Measurements from ENCODE around the gene AAGAB.
"Not testable (repeated sequence)": the region's sequence is repeated elsewhere in the genome, so short reads cannot be mapped to it uniquely, and the experiment has no call there.

The AAGAB gene, protein sequence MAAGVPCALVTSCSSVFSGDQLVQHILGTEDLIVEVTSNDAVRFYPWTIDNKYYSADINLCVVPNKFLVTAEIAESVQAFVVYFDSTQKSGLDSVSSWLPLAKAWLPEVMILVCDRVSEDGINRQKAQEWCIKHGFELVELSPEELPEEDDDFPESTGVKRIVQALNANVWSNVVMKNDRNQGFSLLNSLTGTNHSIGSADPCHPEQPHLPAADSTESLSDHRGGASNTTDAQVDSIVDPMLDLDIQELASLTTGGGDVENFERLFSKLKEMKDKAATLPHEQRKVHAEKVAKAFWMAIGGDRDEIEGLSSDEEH

DNA sequence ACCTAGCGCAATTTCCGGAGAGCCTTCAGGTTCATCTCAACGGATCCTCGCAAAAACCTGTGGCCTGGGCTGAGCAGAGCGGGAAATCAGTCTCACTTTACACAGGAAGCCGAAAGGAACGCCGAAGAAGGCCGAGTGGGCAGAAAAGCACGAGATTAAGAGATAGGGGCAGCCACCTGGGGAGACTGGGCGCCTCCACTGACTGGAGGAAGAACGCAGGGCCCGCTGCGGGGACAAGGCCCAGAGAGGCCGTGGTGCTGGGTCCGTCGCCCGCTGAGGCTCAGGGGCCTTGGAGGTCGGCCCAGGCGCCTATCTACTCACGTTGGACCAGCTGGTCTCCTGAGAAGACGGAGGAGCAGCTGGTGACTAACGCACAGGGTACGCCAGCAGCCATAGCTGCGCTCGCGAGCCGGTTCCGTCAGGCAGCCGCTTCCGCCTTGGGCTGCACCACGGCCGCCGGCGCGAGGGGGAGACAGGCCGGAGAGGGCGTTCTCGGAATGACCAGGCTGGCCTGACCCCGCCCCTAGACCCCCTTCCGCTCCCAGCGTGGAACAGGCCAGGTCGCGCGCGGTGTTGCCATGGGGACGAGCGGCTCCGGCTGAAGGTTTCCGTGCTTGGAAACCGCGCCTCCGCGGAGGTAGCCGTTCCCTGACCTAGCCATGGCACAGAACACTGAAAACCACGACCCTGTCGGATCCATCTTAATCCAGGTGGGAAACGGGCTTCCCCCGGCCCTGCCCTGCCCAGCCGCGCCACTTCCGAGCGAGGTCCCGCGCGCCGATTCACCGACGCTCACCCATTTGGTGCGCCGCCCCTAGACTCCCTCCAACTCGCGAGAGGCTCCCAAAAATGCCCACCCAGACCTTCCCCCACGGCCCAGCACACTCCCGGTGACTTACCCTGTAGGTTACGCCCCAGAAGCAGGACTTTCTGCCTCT is at the start of gene AAGAB, which contains the start of gene IQCH:
Gene AAGAB, minus strand, starts transcription at position 424 of the 938 bp plus-strand sequence. Its CDS starts 30 bp downstream, at position 394.
Gene IQCH, plus strand, starts transcription at position 549 of the 938 bp plus-strand sequence. Its CDS starts 111 bp downstream, at position 660.
- DNase-seq, result peak; percentile 96

DNA sequence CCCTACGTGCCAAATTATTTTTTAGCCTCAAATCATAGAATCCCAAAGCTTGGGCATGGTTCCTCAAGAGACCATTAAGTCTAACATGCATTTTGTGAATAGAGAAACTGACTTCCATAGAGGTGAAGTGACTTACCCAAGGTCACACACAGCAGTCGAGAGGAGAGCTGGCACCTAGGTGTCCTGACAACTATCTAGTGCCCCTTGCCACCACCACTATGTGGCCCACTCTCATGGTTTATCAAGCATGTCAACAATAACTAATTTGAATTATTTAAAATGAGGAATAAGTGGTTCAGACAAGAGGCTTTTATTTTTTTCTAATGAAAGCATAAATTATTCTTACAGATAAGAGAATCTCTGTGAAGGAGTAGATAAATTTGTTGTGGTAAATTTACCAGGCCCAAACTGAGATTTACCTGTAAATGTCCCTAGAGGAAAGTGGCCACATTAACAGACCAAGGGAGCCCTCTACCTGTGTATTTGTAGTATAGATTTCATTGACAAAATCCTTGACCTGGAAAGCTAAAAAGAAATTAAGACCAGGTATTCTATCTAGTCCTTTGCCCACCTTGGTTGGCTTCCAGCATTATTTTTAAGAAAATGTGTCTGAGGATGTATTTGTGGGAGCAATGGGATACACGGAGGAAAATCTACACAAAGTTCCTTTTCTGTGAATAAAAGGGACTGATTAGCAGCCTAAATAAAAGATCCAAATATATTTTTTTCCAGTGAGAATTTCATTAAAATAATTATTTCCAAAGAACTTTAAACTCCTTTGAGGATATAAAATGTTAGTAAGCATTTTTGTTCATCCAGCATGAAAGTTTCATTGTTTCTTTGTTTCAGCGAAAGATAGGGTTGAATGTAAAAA is 49.3 kb upstream of the AAGAB start:
- DNase-seq, result no peak

DNA sequence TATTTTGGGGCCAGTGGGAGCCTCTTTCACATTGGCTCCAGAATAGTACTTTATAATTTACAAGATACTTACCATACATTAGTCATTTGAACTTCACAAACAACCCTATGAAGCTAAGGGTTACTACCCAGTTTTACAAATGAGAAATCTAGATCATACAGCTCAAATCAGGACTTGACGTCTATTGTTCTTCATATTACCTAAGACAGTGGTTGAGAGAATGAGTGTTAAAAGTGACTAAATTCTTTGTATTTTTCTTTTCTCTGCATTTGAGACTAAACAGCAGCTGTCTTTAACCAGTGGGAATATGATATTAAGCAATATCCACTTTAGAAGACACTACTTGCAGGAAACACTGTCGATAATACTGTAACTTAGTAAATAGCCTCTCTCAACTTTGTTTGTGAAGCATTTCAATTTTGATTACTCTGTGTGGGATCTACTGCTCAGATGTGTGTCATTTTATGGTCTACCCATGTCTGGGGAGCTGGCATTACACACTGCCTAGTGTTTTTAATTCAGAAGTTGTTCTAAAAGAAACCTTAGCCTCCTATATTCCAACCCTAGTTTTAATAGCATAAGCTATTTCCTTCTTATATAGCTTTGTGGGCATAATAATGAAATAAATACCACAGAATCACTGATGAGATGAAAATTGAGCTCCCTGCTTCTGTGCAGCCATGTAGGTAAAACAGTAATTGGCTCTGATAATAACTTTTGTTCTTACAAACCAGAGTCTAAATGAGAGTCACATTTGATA is 46.0 kb upstream of the AAGAB start:
- DNase-seq, result no peak

DNA sequence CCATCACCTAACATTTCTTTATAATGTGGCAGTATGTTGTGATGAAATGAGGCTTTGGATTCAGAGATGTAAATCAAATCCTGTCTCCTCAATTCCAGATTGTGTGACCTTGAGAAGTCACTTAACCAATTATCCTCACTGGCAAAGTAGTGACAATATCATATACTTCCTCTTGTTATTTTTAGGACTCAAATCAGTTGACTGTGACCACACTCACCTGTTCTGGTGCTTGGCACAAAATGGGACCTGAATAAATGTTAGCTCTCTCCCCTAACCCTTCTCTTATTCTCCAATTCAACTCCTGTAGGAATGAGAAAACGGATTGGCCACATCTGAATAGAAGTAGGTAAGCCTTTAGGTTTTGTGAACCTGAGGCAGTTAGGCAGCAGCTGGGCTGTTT is 42.2 kb upstream of the AAGAB start:
- no peak for DNase-seq

DNA sequence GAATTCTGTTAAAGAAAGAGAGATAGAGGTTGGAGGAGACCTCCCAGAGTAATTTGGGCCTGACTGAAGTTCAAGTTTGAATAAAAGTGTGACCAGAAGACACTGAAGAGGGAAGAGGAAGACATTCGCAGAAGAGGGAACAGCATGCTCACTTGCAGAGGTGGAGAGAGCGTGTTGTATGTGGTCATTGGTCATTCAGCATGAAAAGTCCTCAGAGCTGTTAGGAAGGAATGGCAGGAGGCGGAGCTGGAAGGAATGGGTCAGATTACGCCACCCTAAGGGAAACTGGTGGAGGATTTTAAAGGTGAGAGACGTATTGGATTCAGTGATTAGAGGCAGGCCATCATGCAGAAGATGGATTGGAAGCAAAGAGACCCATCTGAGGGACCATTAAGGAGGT is 41.7 kb upstream of the AAGAB start:
- DNase-seq, result no peak

DNA sequence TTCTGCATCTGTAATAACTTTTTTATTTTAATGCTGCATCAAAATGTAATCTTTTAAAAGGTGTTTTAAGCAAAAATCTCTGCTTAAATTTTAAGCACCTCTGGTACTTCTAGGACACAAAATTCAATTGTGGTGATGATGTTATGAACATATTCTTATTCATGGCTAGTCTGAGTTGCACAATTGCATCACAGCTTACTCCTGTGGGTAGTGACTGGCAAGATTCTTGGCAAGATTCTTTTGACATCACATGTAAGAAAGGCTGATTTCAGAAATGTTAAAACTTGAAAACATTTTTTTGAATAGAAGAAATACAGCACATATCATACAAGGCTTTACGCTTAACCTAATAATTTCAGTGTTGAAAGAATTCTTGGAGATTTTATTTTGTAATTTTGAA is 35.9 kb upstream of the AAGAB start:
- no peak for DNase-seq

DNA sequence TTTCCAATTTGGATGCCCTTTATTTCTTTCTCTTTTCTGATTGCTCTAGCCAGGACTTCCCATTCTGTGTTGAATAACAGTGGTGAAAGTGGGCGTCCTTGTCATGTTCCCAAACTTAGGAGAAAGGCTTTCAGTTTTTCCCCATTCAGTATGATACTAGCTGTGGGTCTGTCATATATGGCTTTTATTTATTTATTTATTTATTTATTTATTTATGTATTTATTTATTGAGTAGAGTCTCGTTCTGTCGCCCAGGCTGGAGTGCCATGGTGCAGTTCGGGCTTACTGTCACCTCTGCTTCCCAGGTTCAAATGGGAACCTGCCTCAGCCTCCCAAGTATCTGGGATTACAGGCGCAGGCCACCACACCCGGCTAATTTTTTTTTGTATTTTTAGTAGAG is 31.9 kb upstream of the AAGAB start:
- not testable (repeated sequence) for DNase-seq

DNA sequence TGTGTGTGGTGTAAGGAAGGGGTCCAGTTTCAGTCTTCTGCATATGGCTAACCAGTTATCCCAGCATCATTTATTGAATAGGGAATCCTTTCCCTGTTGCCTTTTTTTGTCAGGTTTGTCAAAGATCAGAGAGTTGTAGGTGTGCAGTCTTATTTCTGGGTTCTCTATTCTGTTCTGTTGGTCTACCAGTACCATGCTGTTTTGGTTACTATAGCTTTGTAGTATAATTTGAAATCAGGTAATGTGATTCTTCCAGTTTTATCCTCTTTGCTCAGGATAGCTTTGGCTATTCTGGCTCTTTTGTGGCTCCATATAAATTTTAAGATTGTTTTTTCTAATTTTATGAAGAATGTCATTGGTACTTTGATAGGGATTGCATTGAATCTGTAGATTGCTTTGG is 31.2 kb upstream of the AAGAB start:
- not testable (repeated sequence) for DNase-seq

DNA sequence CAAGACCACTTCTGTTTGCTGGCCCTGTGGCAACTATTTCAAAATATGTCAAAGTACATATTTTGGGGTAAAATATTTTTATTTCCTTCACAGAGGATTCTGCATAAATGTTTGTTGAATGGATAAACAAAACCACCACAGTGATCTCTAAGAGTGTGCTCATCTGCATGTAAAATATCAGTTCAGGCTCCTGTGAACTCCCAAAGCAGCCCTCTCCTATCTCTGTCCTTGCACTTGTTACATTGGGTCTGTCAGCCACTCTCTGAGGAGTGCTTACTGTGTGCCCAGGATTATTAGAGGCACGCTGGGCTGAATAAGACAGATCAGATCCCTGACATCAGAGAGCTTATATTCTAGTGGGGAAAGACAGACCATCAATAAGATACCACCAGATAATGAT is 27.3 kb upstream of the AAGAB start:
- no peak for DNase-seq

DNA sequence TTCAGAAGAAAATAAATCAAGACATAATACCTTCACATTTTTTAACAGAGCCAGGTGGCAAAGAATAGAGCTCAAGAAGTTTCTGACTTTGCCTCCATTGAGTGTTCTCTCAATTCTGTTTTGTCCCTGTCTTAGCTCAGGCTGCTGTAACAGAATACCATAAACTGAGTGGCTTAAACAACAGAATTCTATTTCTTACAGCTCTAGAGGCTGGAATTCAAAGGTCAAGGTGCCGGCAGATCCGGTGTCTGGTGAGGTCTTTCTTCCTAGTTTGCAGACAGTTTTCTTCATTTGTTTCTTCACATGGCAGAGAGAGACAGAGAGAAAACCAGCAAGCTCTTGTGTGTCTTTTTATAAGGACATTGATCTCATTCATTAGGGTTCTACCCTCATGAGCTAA is 25.8 kb upstream of the AAGAB start:
- no peak for DNase-seq

DNA sequence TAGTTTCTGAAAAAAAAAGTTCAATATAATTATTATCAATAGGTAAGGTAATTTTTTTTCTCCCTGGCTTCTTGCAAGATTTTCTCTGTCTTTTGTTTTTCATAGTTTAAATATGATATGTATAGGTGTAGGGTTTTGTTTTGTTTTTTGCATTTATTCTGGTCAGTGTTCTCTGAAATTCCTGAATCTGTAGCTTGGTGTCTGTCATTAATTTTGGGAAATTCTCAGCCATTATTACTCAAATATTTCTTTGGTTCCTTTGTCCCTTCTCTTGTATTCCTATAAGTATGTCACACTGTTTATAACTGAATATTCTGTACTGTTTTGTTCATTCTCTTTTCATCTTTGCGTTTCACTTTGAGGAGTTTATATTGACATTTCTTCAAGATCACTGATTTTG is 22.2 kb upstream of the AAGAB start:
- DNase-seq, result no peak

DNA sequence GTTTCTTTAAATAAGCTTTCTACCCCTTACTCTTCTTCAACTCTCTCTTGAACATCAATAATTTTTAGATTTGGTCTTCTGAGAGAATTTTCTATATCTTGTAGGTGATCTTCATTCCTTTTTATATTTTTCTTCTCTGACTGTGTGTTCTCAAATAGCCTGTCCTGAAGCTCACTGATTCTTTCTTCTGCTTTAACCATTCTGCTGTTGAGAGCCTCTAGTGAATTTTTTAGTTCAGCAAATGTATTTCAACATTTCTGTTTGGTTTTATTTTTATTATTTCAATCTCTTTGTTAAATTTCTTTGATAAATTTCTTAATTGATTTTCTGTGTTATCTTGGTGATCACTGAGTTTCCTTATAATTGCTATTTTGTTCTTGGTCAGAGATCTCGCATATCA is 19.8 kb upstream of the AAGAB start:
- no peak for DNase-seq

DNA sequence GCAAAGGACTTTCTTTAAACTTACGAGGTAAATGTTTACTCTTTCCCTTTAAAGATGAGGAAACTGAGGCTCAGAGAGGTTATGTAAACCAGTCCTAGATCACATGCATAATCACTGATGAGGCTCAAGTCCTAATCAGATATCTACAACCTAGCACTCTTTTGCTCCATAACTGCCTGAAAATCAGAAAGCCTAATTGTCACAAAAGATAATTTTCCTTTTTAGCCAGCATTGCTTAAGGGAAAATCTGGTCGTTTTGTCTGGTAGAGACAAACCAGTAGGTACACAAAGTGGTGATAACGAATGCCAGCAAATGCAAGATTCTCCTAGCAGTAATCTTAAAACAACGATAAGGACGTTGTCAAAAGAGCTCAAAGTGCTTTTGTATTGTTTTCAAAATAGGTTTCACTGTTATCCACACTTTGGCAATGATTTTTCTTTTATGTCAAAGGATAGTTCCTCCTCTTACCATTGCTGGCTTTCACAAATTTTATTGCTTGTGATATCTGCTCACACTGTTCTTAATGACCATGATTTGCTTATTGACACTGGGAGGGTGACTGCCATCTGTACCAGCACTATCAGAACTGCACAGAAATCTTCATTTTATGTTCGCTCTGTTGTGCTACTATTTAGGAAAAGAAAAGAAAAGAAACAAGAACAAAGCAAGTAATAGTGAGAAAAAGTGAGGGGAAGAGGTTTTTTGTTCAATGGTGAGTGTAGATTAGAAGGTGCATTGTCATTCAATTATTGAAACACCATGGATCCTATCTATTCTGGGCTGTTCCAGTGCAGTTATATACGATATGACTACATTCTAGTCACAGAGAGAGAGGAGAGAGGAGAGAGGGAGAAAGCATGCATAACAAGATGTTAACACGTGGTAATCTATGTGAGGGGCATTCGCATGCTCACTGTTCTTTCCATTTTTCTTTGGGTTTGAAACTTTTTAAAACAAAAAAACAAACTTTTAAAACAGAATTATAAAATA is 13.8 kb upstream of the AAGAB start:
- no peak for DNase-seq

DNA sequence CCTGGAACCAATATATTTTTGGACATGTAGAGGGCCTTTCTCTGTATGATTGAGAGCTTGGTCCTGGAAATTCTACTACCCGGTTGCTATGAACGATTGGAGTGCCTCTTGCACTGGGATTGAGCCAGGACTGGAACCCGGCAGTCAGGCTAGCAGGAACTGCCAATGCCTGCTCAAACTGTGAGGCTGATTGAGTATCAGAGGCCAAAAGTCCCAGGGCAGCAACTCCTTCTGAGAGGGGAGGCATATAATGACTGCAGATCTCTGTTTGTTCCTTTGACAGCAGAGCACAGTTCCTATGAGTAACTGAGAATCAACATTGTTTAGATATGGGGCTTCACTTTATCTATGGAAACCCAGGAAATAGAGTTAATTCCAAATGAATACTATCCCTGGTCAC is 13.0 kb upstream of the AAGAB start:
- no peak for DNase-seq

DNA sequence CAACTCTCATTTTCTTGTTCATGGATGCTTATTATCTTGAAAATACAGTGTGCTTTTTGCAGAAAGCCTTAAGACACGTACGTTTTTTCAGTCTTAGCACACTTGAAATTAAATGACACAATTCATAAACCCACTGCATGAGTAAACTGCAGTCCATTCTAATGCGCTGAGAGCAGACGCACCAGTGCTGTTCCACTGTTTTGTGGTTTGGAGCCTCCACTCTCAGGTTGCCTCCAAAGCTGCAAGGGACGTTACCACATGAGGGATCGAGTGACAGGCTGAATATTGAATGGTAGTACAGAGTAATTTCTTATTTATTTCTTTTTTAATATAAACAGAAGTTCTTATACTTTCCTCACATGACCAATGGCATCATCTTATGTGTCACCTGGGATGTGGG is 12.4 kb upstream of the AAGAB start:
- no peak for DNase-seq

DNA sequence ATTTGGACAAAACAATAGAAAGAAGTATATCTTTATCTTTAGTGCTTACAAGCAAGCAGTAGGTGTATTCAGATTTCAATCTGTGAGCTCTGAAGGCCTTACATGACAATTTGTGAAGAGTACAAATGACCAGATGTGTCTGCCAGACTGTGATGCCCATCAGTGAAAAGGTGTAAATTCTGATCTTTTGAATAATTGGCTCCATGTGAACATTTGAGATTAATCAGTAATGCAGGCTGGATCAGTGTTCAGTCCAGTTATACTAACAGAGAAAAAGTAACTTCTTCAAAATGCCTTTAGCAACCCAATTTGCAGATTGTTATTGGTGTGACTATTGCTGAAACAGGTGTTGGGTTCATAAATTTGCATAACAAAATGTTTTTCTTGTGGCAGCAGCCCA is 5.3 kb upstream of the AAGAB start:
- DNase-seq, result no peak

DNA sequence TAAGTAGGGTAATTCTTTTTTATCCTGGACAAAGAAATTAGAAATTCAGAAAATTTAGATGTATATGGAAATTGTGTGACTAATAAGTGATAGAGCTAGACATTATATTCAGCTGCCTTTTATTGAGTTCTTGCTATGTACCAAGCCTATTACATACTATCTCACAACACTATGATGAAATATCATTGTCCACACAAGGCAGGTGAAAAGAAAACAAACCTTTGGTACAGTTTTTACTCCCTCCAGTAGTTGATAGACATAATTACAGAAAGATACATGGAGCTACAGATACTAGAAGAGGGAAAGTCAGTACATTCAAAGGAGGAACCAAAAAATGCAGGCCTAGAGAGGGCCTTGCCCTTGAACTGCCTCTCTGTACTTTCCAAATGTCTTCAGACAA is 4.9 kb upstream of the AAGAB start:
- DNase-seq, result no peak

DNA sequence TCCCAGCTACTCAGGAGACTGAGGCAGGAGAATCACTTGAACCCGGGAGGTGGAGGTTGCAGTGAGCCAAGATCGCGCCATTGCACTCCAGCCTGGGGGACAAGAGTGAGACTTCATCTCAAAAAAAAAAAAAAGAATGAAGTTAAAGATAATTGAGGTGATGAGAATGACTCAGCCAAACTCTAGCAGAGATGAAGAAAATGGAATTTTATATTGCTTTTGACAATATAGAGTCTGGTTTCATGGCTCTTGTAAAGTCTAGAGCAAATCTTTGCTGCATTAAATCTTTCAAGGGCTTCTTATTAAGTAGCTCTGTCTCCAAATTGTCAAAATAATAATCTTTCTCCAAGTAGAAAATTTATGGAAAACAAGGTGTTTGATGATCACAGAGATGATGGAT is 4.0 kb upstream of the AAGAB start:
- DNase-seq, result not testable (repeated sequence)

DNA sequence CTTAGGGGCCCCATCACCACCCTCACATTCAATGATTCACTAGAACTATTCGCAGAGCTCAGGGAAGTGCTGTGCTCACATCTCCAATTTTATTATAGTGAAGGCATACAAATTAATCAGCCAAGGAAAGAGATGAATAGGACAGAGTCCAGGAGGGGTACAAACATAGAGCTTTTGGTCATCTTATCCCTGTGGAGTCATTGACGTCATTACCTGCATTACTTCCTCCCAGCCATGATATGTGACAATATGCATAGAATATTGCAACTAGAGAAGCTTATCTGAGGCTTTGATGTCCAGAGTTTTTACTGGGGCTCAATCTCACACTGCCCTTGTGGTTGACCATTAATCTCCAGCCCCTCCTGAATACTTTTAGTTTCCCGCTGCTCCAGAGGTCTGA is 1.6 kb upstream of the AAGAB start:
- DNase-seq, result no peak

DNA sequence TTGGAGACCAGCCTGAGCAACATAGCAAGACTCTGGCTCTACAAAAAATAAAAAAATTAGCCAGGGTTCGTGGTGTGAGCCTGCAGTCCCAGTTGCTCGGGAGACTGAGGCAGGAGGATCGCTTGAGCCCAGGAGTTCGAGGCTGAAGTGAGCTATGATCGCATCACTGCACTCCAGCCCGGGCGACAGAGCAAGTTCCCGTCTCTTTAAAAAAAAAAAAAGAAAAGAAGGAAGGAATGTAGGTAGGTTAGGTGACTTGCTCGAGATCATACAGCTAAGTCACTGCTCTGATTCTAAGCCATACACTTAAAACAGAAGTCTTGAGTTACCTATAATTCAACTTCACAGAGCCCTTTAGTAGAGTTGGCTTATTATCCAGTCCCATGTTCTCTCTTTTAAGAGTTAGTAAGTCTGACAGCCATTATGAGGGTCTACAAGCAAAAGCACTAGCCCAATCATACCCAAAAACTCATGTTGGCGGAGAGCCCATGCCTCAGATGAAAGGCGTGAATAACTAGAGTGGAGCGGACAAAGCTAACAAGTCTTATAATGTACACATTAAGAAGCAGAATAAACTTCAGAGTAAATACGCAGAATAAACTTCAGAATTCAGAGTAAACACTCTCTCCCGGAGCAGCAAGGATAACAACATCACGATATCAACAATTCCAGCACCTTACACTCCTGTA is 768 bp downstream of the AAGAB start:
- DNase-seq, result no peak

Measured in stimulated activated naive CD4-positive, alpha-beta T cell treated with Interleukin-2 at 50 U/mL for 16 hours (primary cell).